GM23338 (cell line): Measurements from ENCODE around the gene SMYD3. TPM values are rescaled to one million over a fixed set of nuclear protein-coding genes. Genes with fewer than 3 reads are reported as not detected.

Experiments
- ATAC-seq: fragments of 200-7000 bp; cut with Tn5 transposase; 3 replicates; pipeline ENCODE4 v1.9.1; 2020
- DNase-seq: peaks from one replicate; pipeline ENCODE4 v3.0.0-alpha.2; 2015; ENCODE audit warnings: low spot score
- H2AFZ ChIP-seq: fragments of 200-600 bp; sonication (generic); 2 replicates; pipeline ENCODE4 v1.8.0; 2016; ENCODE audit warnings: antibody characterized with exemption, mild to moderate bottlenecking, moderate library complexity
- H3F3A ChIP-seq: fragments of 200-600 bp; sonication (generic); replicated peaks from 2 replicates; pipeline ENCODE4 v1.8.0; 2017; ENCODE audit warnings: antibody characterized with exemption, mixed run types, low read depth
- H3K27ac ChIP-seq: fragments of 200-600 bp; sonication (generic); 2 replicates; pipeline ENCODE4 v1.6.1; 2016; ENCODE audit warnings: low read depth
- H3K27me3 ChIP-seq: fragments of 200-600 bp; sonication (generic); 2 replicates; pipeline ENCODE4 v1.8.0; 2016; ENCODE audit warnings: mild to moderate bottlenecking, mixed run types, moderate library complexity; ENCODE audit not compliant: insufficient read depth
- H3K36me3 ChIP-seq: fragments of 200-600 bp; sonication (generic); 2 replicates; pipeline ENCODE4 v1.8.0; 2016; ENCODE audit warnings: mild to moderate bottlenecking; ENCODE audit not compliant: insufficient read depth
- H3K4me1 ChIP-seq: fragments of 200-600 bp; sonication (generic); 2 replicates; pipeline ENCODE4 v1.8.0; 2016; ENCODE audit warnings: mild to moderate bottlenecking, moderate library complexity; ENCODE audit not compliant: insufficient read depth
- H3K4me2 ChIP-seq: fragments of 200-600 bp; sonication (generic); 2 replicates; pipeline ENCODE4 v1.7.1; 2017; ENCODE audit warnings: mixed run types
- H3K4me3 ChIP-seq: fragments of 200-600 bp; sonication (generic); 2 replicates; pipeline ENCODE4 v1.6.1; 2016; ENCODE audit warnings: mixed run types
- H3K79me2 ChIP-seq: fragments of 200-600 bp; sonication (generic); replicated peaks from 2 replicates; pipeline ENCODE4 v1.8.0; 2017; ENCODE audit warnings: mild to moderate bottlenecking; ENCODE audit not compliant: insufficient read depth
- H3K9me2 ChIP-seq: fragments of 200-600 bp; sonication (generic); 2 replicates; pipeline ENCODE4 v1.8.0; 2017; ENCODE audit not compliant: insufficient read depth
- H4K20me1 ChIP-seq: fragments of 200-600 bp; sonication (generic); replicated peaks from 2 replicates; pipeline ENCODE4 v1.8.0; 2017; ENCODE audit warnings: mild to moderate bottlenecking; ENCODE audit not compliant: insufficient read depth
- H3K27ac Mint-ChIP-seq: 2 replicates; pipeline ENCODE4 v1.8.0; 2020; ENCODE audit warnings: inconsistent platforms, mild to moderate bottlenecking, moderate library complexity, mixed read lengths
- H3K27me3 Mint-ChIP-seq: 3 replicates; pipeline ENCODE4 v1.8.0; 2022; ENCODE audit warnings: low read depth, mild to moderate bottlenecking, moderate library complexity, mixed read lengths, inconsistent platforms; ENCODE audit not compliant: insufficient read depth, poor library complexity
- H3K36me3 Mint-ChIP-seq: 3 replicates; pipeline ENCODE4 v1.8.0; 2021; ENCODE audit warnings: low read depth, mild to moderate bottlenecking, inconsistent platforms, moderate library complexity, mixed read lengths
- H3K4me1 Mint-ChIP-seq: 3 replicates; pipeline ENCODE4 v1.8.0; 2020; ENCODE audit warnings: mild to moderate bottlenecking, inconsistent platforms, mixed read lengths
- H3K4me3 Mint-ChIP-seq: 3 replicates; pipeline ENCODE4 v1.8.0; 2021; ENCODE audit warnings: moderate library complexity, mild to moderate bottlenecking, inconsistent platforms, mixed read lengths
- H3K9me3 Mint-ChIP-seq: 3 replicates; pipeline ENCODE4 v1.8.0; 2020; ENCODE audit warnings: moderate library complexity, mild to moderate bottlenecking, inconsistent platforms, mixed read lengths
- CREB1 ChIP-seq: fragments of 250-450 bp; sonication (Bioruptor Pico); IDR thresholded peaks from 2 replicates; pipeline ENCODE4 v1.5.0; 2020; ENCODE audit warnings: low read depth, mild to moderate bottlenecking, moderate library complexity
- EZH2 ChIP-seq: fragments of 200-600 bp; sonication (generic); IDR thresholded peaks from one replicate; pipeline ENCODE4 v1.8.0; 2017; ENCODE audit warnings: antibody characterized with exemption, mild to moderate bottlenecking, low read depth; ENCODE audit not compliant: unreplicated experiment
- REST ChIP-seq: IDR thresholded peaks from one replicate; pipeline ENCODE4 v1.6.1; 2018; ENCODE audit warnings: antibody characterized with exemption; ENCODE audit not compliant: unreplicated experiment
- STAT1 ChIP-seq: IDR thresholded peaks from one replicate; pipeline ENCODE4 v1.6.1; 2016; ENCODE audit warnings: antibody characterized with exemption; ENCODE audit not compliant: unreplicated experiment
- ZNF114 ChIP-seq: fragments of 250-450 bp; sonication (Bioruptor Pico); IDR thresholded peaks from 2 replicates; pipeline ENCODE4 v1.5.0; 2020; ENCODE audit warnings: mild to moderate bottlenecking, moderate library complexity
- ZNF462 ChIP-seq: fragments of 250-450 bp; sonication (Bioruptor Pico); IDR thresholded peaks from 2 replicates; pipeline ENCODE4 v1.5.0; 2020; ENCODE audit warnings: mild to moderate bottlenecking, moderate library complexity
- polyA plus RNA-seq: library from polyadenylated mRNA; unstranded; fragments of >200 nt; fragmentation: Nextera tagmentation; extraction: Ambion mirVana; gene quantifications from 2 replicates; pipeline ENCODE4 v1.2.1, GENCODE V29; 2016
- total RNA-seq: library from RNA; depleted of rRNA; stranded (reverse); fragments of >200 nt; shearing (Covaris generic); gene quantifications from 2 replicates; pipeline ENCODE4 v1.2.3, GENCODE V29; 2014

The SMYD3 gene
- total and polyA plus RNA-seq, 2 experiments from 2014 or later: 31.8 to 34.4 TPM

- TF ChIP-seq ZNF462 (CRISPR knock-in tag) (no peak), CREB1 (no peak), REST (no peak), STAT1 (no peak), EZH2 (no peak)
These were observed 805.4 kb downstream of the SMYD3 start (continued) for GRCh38 chr1:245701631-245702030.

DNA sequence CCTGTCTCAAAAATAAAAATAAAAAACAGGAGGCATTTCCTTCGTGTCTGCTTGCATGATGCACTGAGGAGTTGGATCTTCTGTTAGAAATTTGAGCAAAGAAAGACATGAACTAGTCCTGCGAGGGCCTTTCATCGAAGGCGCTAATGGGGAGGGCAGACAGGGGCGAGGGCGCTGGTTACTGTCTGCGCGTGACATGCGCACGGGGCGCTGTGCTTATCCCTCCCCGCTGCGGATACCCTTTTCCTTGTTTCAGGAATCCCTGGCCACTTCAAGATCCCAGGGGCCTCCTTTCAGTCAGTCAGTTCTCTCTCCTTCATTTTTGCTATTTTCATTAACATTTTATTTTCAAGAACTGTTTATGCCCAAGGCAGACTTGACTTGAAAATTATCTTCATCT, 806.4 kb downstream of the SMYD3 start:
- no peaks in the 10 kb centered on the region for H3K36me3 ChIP-seq
- no peaks in the 10 kb centered on the region for H3K79me2 ChIP-seq
- no peak for ATAC-seq
- H3K9me3 Mint-ChIP-seq: peaks cover 3% of the 10 kb centered on the region; the same call in 1 of the 3 replicates
- no peaks in the 10 kb centered on the region for H3K36me3 Mint-ChIP-seq
- no peaks in the 10 kb centered on the region for H3F3A ChIP-seq
- H3K4me3 Mint-ChIP-seq: no peak overlapping the region
- no peak overlapping the region for H3K4me2 ChIP-seq
- no peak overlapping the region for H3K4me3 ChIP-seq
- H3K27ac ChIP-seq: no peak overlapping the region
- H3K9me2 ChIP-seq: 0 out of 2 replicates have a peak, but pooled peaks cover 4% of the 10 kb centered on the region
- no peak overlapping the region for H3K27ac Mint-ChIP-seq
- H4K20me1 ChIP-seq: no peaks in the 10 kb centered on the region
- H2AFZ ChIP-seq: no peak overlapping the region
- DNase-seq: no peak
- no peaks in the 10 kb centered on the region for H3K4me1 ChIP-seq
- peaks cover 6% of the 10 kb centered on the region; the same call in 2 of the 3 replicates for H3K4me1 Mint-ChIP-seq
- no peaks in the 10 kb centered on the region for H3K27me3 Mint-ChIP-seq
- H3K27me3 ChIP-seq: no peaks in the 10 kb centered on the region
- TF ChIP-seq ZNF462 (CRISPR knock-in tag): no peak
- no peak for TF ChIP-seq ZNF114 (CRISPR knock-in tag)
- no peak for TF ChIP-seq EZH2
- no peak for TF ChIP-seq STAT1
